ENCODE results near the gene JADE1.

JADE1 gene

GRCh38 chr4:128866691-128867090, 57.2 kb downstream of the JADE1 start:
- Histone ChIP-seq H3K27ac (replicated peaks) (no peak overlapping the region), H3K4me3 (replicated peaks; ENCODE audit: insufficient read depth, low read length) (no peak overlapping the region), H3K27me3 (ENCODE audit: insufficient read depth, poor library complexity, severe bottlenecking) (no peaks in the 10 kb centered on the region)
- no peak for TF ChIP-seq POLR2AphosphoS5 (IDR thresholded peaks at IDR 0.05; ENCODE audit: low read depth)
- DNase-seq (ENCODE audit: low read depth in 1 of 2, low spot score in 1 of 2), result no peak

GRCh38 chr4:128868758-128869157, 59.3 kb downstream of the JADE1 start:
- DNase-seq (ENCODE audit: low read depth in 1 of 2, low spot score in 1 of 2), result no peak
- no peak for TF ChIP-seq REST (IDR thresholded peaks at IDR 0.05; ENCODE audit: insufficient replicate concordance, low read depth)
- TF ChIP-seq CTCF (IDR thresholded peaks at IDR 0.05; ENCODE audit: insufficient read depth, low read length), result no peak
- TF ChIP-seq GABPA (IDR thresholded peaks at IDR 0.05; ENCODE audit: low read depth), result no peak
- no peak for TF ChIP-seq SPI1 (IDR thresholded peaks at IDR 0.05; ENCODE audit: borderline replicate concordance, low read depth)
- TF ChIP-seq POLR2AphosphoS5 (IDR thresholded peaks at IDR 0.05; ENCODE audit: low read depth), result no peak
- Histone ChIP-seq H3K4me3 (replicated peaks; ENCODE audit: insufficient read depth, low read length) (no peak overlapping the region), H3K27me3 (ENCODE audit: insufficient read depth, poor library complexity, severe bottlenecking) (no peaks in the 10 kb centered on the region), H3K27ac (replicated peaks) (no peak overlapping the region)

- H3K4me3 ChIP-seq (replicated peaks; ENCODE audit: insufficient read depth, low read length), result no peak overlapping the region
- DNase-seq (ENCODE audit: low read depth in 1 of 2, low spot score in 1 of 2), result no peak
- H3K27ac ChIP-seq (replicated peaks), result no peak overlapping the region
Observed at GRCh38 chr4:128869776-128870509, 60.4 kb downstream of the JADE1 start.

More at GRCh38 chr4:128869776-128870509, 60.4 kb downstream of the JADE1 start:
- TF ChIP-seq SPI1 (IDR thresholded peaks at IDR 0.05; ENCODE audit: borderline replicate concordance, low read depth) (no peak), GABPA (IDR thresholded peaks at IDR 0.05; ENCODE audit: low read depth) (no peak), REST (IDR thresholded peaks at IDR 0.05; ENCODE audit: insufficient replicate concordance, low read depth) (no peak), POLR2AphosphoS5 (IDR thresholded peaks at IDR 0.05; ENCODE audit: low read depth) (no peak), CTCF (IDR thresholded peaks at IDR 0.05; ENCODE audit: insufficient read depth, low read length) (no peak)
- H3K27me3 ChIP-seq (ENCODE audit: insufficient read depth, poor library complexity, severe bottlenecking), result no peaks in the 10 kb centered on the region

Data from HL-60 (cell line).